HG02870 (cell line): ENCODE data around the gene DNAH1.

ENCODE experiments used
- ATAC-seq: cut with Tn5 transposase; IDR thresholded peaks from one replicate; pipeline ENCODE4 v1.9.1; 2021; ENCODE audit warnings: mild to moderate bottlenecking, moderate library complexity; ENCODE audit not compliant: unreplicated experiment

The DNAH1 gene

GRCh38 chr3:52402101-52402521, 86.0 kb downstream of the DNAH1 start:
- no peak for ATAC-seq

- no peak for ATAC-seq
Measured at GRCh38 chr3:52402706-52403270, 86.7 kb downstream of the DNAH1 start.

GRCh38 chr3:52403271-52403841, 87.2 kb downstream of the DNAH1 start:
- no peak for ATAC-seq

GRCh38 chr3:52403955-52404354, 87.8 kb downstream of the DNAH1 start:
- no peak for ATAC-seq

- no peak for ATAC-seq
Measured at GRCh38 chr3:52404391-52404790, 88.3 kb downstream of the DNAH1 start.

- no peak for ATAC-seq
Measured at GRCh38 chr3:52405066-52405465, 88.9 kb downstream of the DNAH1 start.

GRCh38 chr3:52405601-52406110, 89.5 kb downstream of the DNAH1 start:
- no peak for ATAC-seq

GRCh38 chr3:52406231-52406661, 90.1 kb downstream of the DNAH1 start:
- ATAC-seq = no peak

- no peak for ATAC-seq
Measured at GRCh38 chr3:52406791-52407510, 90.8 kb downstream of the DNAH1 start.

- no peak for ATAC-seq
Measured at GRCh38 chr3:52407779-52408178, 91.7 kb downstream of the DNAH1 start.

GRCh38 chr3:52408466-52408865, 92.3 kb downstream of the DNAH1 start:
- no peak for ATAC-seq

GRCh38 chr3:52415800-52416199, 99.7 kb downstream of the DNAH1 start:
- ATAC-seq = no peak

GRCh38 chr3:52420388-52420787, 104.3 kb downstream of the DNAH1 start:
- ATAC-seq = no peak

- ATAC-seq = no peak
Measured at GRCh38 chr3:52422669-52423068, 106.5 kb downstream of the DNAH1 start.

GRCh38 chr3:52423173-52423572, 107.1 kb downstream of the DNAH1 start:
- no peak for ATAC-seq

- ATAC-seq = no peak
Measured at GRCh38 chr3:52428151-52429005, 112.3 kb downstream of the DNAH1 start.

- no peak for ATAC-seq
Measured at GRCh38 chr3:52429031-52429430, 112.9 kb downstream of the DNAH1 start.

GRCh38 chr3:52429779-52430415, 113.8 kb downstream of the DNAH1 start:
- no peak for ATAC-seq

- ATAC-seq = no peak
Measured at GRCh38 chr3:52430416-52430810, 114.3 kb downstream of the DNAH1 start.

- no peak for ATAC-seq
Measured at GRCh38 chr3:52431459-52432223, 115.5 kb downstream of the DNAH1 start.
